Activated CD4-positive, alpha-beta T cell treated with anti-CD3 and anti-CD28 coated beads, Interleukin-2, Interleukin-4, amounts not matched to agents 100 ng/mL and 50 ng/mL, durations not matched to agents 16 hours and 8 hours (primary cell): Measurements from ENCODE around the gene GRK5.

Source experiments
- DNase-seq: peaks from one replicate; pipeline ENCODE4 v3.0.0-alpha.2; 2020; ENCODE audit warnings: low spot score

Gene GRK5

GRCh38 chr10:119443970-119444660 is 236.7 kb downstream of the GRK5 start:
- DNase-seq, result no peak

- no peak for DNase-seq
Measured at GRCh38 chr10:119444866-119445265, 237.5 kb downstream of the GRK5 start.

- peak; percentile 84 for DNase-seq
Measured at GRCh38 chr10:119445311-119445934, 238.1 kb downstream of the GRK5 start.

- DNase-seq, result no peak
Measured at GRCh38 chr10:119445935-119446317, 238.6 kb downstream of the GRK5 start.

GRCh38 chr10:119446441-119447277 is 239.3 kb downstream of the GRK5 start:
- no peak for DNase-seq

GRCh38 chr10:119447421-119447820 is 240.1 kb downstream of the GRK5 start:
- DNase-seq, result no peak

GRCh38 chr10:119447823-119448546 is 240.6 kb downstream of the GRK5 start:
- DNase-seq, result no peak

- no peak for DNase-seq
Measured at GRCh38 chr10:119448628-119449584, 241.5 kb downstream of the GRK5 start.

GRCh38 chr10:119449760-119450461 is 242.5 kb downstream of the GRK5 start:
- no peak for DNase-seq

- no peak for DNase-seq
Measured at GRCh38 chr10:119450606-119451299, 243.4 kb downstream of the GRK5 start.

GRCh38 chr10:119451300-119451896 is 244.0 kb downstream of the GRK5 start:
- no peak for DNase-seq

- DNase-seq, result no peak
Measured at GRCh38 chr10:119452396-119452795, 245.0 kb downstream of the GRK5 start.

- no peak for DNase-seq
Measured at GRCh38 chr10:119453313-119453712, 245.9 kb downstream of the GRK5 start.

- DNase-seq, result no peak
Measured at GRCh38 chr10:119454316-119454715, 246.9 kb downstream of the GRK5 start.

GRCh38 chr10:119454990-119455389 is 247.6 kb downstream of the GRK5 start:
- no peak for DNase-seq

- no peak for DNase-seq
Measured at GRCh38 chr10:119455609-119456434, 248.5 kb downstream of the GRK5 start.

- DNase-seq, result no peak
Measured at GRCh38 chr10:119456435-119456810, 249.1 kb downstream of the GRK5 start.

GRCh38 chr10:119457966-119458766 is 250.8 kb downstream of the GRK5 start:
- no peak for DNase-seq
